C4-2B (cell line): Measurements from ENCODE around the gene ZEB2.

ENCODE experiments used
- H3K27ac ChIP-seq: fragments of 450-650 bp; 2 replicates; pipeline ENCODE4 v1.5.1; 2017
- ZFX ChIP-seq: fragments of 450-650 bp; IDR thresholded peaks from 2 replicates; pipeline ENCODE4 v1.6.1; 2017
- TF ChIP-seq, protein P1 (sequence below): fragments of 450-650 bp; conservative IDR thresholded peaks from 2 replicates; pipeline ENCODE4 v1.5.1; 2017; ENCODE audit warnings: mild to moderate bottlenecking

Gene ZEB2

DNA sequence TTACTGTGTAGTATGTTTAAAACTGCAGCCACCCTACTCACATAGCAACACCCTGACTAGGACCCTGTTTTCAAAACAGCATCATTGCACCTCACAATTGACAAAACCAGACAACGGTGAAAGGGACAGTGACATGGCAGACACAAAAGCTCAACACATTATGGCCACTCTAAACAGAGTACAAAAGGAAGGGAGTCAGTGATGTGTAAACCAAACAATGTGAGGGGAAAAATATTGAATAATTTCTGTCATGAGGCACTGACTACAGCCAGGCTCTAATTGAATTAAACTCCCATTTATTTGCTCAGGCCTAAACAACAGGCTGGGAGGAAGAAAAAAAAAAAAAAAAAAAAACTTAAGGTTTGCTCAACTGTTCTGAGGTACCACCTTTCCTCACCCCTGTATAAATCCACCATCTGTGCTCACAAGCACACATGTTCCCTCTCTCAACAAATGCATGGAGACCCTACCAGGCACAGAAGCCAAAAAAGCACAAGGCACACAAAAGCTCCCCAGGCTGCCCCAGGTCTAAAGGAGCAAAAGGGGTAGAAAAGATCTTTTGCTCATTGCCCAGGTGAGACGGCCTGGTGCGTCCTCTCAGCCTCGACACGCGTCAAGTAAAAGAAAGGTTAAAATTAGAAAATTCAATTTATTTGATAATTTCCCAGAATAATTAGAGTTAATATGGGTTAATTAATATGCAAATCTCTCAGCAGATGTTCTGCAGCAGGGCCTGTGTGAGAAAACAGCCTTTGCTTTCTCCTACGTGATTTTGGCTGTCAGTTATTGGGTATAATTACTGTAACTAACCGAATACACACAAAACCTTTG is 80.9 kb downstream of the ZEB2 start:
- no peak overlapping the region for H3K27ac ChIP-seq
- TF ChIP-seq, protein P1, sequence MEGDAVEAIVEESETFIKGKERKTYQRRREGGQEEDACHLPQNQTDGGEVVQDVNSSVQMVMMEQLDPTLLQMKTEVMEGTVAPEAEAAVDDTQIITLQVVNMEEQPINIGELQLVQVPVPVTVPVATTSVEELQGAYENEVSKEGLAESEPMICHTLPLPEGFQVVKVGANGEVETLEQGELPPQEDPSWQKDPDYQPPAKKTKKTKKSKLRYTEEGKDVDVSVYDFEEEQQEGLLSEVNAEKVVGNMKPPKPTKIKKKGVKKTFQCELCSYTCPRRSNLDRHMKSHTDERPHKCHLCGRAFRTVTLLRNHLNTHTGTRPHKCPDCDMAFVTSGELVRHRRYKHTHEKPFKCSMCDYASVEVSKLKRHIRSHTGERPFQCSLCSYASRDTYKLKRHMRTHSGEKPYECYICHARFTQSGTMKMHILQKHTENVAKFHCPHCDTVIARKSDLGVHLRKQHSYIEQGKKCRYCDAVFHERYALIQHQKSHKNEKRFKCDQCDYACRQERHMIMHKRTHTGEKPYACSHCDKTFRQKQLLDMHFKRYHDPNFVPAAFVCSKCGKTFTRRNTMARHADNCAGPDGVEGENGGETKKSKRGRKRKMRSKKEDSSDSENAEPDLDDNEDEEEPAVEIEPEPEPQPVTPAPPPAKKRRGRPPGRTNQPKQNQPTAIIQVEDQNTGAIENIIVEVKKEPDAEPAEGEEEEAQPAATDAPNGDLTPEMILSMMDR, result no peak
- no peak for TF ChIP-seq ZFX

DNA sequence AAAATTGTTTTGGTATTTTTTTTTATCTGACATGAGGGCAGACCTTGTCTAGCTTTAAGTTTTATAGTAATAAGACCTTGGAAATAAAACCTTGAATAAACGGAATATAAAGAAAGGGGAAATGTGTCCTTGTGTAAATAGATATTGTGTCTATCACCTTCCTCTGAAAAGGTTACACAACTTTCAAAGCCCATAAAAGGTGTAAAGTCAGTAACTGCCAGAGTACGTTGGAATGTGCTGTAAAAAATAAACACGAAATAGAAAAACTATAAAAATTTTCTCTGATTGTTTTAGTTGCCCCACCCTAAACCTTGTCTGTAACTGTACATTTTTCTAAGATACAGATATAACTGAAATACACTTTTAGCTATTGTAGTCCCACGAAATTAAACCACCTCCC is 82.3 kb downstream of the ZEB2 start:
- H3K27ac ChIP-seq, result no peak overlapping the region
- TF ChIP-seq ZFX, result no peak
- TF ChIP-seq, protein P1, result no peak

DNA sequence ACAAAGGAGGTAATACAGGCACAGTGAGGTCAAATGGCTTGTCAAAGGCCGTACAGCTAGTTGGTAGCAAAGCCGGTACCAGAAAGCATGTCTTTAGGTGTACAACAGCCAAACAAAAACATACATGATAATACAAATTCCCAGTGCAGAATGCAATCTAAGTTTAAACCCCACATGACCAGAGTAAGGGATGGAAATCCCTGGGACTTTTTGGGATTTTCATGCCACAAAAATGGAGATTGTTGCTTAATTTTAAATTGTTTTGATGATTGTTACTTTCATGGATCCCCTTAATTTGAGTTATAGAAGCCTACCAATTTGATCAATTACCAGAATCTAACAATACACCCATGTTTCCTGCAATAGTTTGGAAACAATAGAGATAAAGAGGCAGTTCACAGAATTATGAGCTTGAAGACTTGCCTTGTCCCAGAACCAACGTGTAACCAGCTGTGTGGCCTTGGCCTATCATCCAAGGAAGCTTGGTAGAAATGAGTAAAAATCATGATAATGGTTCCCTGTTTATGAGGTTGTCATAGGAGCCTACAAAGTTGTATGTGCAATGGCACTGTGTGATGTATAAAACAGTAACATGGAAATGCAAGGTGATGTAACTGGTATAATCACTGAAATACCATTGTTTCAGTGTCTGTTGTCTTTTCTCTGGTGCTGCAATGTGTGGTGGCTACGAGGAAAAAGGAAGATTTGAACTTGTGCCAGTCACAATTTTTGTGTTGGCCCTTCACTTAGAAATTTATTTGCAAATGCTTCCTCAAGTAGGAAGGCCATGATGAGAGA is 85.3 kb downstream of the ZEB2 start:
- no peak overlapping the region for H3K27ac ChIP-seq
- no peak for TF ChIP-seq ZFX
- TF ChIP-seq, protein P1, result no peak

DNA sequence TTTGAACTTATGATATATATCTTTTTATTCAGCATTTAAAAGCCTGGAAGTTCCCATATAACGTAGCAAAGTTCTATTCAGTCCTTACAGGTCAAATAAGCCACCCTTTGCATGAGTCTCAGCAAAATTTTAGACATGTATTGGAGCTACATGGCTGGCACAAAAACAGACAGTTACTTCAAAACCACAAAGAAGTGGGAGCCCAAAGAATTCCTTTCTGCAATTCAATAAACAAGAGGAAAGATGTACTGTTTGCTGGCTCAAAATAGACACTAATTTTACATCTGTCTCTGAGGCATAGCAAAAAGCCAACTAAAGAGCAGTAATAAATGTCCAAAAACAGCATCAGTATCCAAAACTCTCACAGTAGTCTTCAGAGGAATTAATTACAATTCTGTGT is 87.0 kb downstream of the ZEB2 start:
- H3K27ac ChIP-seq, result no peak overlapping the region
- TF ChIP-seq ZFX, result no peak
- TF ChIP-seq, protein P1, result no peak

DNA sequence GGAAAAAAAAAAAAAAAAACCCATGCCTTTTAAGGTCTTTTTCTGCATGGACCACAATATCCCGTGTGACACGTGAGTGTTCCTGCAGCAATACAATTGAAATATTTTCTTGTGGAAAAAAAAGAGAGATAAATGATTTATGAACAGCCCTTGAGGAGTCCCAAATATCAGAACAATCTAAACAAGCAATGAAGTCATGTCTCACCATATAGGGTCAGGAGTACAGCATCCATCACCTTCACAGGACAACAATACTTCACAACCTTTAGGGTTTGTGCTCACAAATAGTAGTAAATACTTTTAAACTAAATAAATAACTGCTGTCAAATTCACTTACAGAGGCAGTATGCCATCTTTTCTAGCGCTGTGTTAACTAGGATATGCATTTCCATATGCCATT is 87.9 kb downstream of the ZEB2 start:
- H3K27ac ChIP-seq, result no peak overlapping the region
- no peak for TF ChIP-seq ZFX
- TF ChIP-seq, protein P1, result no peak

DNA sequence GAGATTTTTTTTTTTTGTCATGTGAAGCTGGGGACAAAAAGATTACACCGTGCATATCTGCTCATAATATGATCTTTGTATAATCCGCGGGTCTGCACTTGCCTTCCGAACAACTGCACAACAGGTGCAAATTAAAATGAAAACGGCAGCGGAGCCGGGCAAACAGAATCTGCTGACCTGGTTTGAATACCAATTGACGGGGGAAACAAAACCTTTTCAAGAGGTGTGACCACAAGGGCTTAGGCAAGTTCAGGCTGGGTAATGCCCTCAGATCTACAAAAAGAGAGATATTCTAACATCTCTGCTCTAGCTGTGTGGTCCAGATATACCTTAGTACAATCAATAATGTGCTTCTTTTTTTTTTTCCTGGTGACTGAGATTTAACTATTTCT is 88.5 kb downstream of the ZEB2 start:
- no peak overlapping the region for H3K27ac ChIP-seq
- TF ChIP-seq ZFX, result no peak
- TF ChIP-seq, protein P1, result no peak

DNA sequence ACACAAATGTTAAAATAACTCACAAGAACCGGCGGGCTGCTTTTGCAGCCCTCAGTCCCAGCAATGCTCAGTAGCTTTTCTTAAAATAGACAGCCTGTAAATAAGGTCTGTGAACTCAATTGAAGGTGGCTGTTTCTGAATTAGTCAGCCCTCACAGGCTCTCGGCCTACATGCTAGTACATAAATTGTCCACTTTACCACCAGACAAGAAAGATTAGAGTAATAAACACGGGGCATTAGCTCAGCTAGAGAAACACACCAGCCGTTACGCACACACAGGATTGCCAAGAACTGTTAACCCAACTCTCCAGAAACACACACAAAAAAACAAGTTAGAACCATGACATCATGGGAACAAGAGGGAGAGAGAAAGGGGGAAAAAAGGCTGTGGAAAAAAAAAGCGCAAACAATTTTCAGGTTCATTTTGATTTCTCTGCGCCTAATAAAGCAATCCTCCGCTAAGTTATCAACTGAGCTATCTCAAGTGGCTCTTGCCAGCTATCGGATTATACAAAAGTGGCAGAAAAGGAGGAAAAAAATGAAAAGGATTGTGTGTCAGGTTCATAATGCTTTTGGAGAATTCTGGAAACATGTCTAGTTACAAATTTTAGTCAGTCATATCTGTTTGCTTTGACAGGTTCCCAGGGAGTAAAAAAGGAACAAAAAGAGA is 89.1 kb downstream of the ZEB2 start:
- H3K27ac ChIP-seq, result no peak overlapping the region
- TF ChIP-seq, protein P1, result no peak
- no peak for TF ChIP-seq ZFX
